HG03064 (cell line): ENCODE results near the gene ASTN2.

Experiments
- ATAC-seq: cut with Tn5 transposase; IDR thresholded peaks from one replicate; pipeline ENCODE4 v1.9.1; 2021; ENCODE audit warnings: low read depth; ENCODE audit not compliant: unreplicated experiment

The ASTN2 gene

DNA sequence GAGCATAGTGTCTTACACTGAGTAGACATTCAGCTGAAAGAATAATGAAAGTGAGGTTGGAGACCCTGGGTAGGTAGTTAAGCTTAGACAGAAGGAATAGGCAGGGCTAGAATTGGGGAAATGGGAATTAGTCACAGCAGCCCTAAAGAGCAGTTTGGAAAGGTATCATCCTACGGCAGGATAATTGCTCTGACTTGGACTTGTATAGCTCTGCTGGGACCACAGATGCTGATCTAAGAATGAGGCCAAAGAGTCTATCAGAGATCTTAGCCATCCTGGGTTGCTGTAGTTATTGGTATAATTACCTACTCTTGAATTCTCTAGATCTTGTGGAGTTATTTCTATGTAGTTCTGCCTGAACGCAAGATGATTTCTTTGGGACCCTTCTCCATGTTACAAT is 288.0 kb downstream of the ASTN2 start:
- no peak for ATAC-seq

DNA sequence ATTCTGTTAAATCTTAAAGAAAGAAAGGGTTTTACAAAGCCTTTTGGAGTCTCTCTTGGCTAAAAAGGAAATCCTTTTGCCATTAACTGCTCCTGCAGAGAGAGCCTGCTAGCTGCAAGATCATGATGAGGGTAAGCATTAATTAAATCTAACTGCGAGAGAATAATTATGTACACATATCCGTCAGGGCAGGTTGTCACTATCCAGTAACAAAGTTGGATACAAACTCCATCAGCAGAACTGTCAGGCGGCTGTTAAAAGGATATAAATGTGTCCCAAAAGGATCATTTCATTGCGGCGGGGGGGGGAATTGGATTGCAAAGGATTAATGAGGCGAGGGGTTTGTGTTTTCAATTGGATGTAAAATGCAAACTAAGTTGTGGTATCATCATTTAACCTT is 289.3 kb downstream of the ASTN2 start:
- ATAC-seq, result no peak

DNA sequence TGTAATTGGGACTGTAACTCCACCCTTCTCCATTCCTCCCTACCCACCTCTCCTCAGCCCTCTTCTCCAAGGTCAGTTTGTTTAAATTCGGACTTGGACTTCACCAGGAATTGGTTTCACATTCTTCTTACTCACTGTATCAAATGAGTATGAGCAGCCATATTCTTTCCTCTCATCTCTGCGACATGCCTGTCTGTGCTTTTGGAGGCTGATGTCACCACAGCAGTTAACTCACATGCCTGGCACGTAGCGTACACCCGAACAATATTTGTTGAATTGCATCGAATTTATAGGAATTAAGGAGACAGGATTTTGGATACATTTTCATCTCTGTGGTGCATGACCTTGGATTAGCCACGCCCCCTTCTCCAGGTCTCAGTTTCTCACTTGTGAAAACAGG is 291.1 kb downstream of the ASTN2 start:
- no peak for ATAC-seq

DNA sequence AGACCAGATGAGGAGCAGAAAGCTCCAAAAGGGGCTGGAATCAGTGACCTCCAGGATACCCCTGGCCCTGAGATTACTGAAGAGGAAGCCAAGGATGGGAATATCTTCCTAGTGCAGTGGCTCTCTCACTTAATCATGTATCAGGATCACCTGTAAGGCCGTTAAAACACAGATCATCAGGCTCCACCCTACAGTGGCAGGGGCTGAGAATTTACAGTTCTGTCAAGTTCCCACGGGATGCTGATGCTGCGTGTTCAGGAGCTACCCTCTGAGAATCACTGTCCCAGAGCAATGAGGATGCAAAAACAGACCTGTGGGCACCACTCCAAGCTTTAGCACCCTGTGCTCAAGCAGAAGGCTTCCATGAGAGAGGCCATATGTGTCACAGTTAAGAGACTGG is 291.9 kb downstream of the ASTN2 start:
- ATAC-seq, result no peak

DNA sequence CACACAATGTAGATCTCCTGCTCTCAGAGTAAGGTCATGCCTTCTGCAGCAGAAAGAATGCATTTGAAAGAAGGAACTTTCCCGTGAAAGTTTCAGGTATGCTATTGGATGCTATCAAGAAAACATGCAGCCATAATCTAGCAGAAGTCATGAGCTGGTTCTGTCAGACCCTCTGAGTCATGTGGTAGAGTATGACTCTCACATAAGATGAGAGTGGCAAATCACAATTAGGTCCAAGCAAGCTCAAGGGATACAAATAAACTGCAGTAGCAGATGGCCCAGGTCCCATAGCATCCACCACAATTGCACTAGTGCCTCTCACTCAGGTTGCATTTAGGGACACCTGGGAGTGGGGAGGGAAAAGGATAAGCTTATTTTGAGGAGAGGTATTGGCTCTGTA is 292.8 kb downstream of the ASTN2 start:
- no peak for ATAC-seq

DNA sequence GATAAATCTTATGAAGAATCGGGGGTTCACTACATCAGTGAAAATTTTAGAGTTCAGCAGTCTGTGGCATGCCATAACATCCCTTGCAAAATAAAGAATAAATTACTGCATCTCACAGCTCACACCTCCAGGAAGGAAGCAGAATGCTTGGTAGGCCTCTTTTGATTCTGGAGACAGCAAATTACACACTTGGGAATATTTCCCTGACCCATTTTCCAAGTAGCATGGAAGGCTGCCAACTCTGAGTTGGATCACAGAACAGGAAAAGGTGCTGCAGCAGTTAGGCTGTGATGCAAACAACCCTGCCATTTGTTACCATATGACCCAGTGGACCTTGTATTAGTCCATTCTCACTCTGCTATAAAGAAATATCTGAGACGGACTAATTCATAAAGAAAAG is 293.5 kb downstream of the ASTN2 start:
- no peak for ATAC-seq

DNA sequence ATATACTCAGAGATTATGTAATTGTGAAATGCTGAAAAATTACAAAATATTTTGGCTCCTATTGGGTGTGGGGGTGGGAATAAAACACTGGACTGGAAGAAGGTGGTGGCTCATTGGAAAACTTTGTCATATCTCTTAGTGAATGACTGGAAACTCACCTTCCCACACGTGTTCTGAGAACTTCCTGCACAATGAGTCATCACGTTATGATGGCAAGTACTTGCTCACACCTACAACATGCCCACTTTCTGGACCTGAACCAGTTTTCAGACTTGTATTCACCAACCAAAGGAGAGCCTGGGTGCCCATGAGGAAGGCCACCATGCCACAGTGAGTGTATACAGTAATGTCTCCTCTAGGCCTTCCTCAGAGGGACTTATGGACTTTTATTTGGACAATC is 294.8 kb downstream of the ASTN2 start:
- ATAC-seq, result no peak

DNA sequence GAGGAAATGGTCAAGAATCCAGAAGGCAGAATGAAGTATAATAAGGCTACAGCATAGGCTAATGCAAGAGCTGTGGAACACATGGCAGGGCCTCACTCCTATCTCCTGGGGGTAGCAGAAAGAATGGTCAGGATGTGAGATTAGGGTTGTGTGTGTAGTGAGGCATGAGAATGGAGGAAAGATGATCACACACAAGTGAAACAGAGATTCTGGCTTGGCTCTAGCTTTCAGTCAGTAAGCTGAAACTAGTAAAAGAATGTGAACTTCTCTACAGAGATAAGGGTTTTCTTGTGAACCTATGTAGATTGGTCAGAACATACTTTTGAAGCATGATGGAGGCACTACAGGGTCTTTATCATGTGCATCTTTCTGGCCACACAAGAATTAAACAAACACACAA is 298.8 kb downstream of the ASTN2 start:
- no peak for ATAC-seq

DNA sequence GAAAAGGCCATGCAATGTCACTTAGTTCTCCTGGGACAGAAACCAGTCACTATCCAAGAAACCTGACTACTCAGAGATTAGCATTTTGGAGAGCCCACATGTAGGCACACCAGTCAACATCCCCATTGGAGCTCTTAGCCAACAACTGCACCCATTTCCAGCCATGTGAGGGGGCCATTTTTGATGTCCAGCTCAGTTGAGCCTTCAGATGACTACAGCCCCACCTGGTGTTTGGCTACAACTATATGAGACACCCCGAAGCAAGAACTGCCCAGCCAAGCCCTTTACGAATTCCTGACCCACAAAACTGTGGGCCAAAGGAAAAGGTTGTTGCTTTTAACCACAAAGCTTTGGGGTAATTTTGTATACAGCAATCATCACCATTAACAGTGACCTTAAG is 300.1 kb downstream of the ASTN2 start:
- ATAC-seq, result no peak

DNA sequence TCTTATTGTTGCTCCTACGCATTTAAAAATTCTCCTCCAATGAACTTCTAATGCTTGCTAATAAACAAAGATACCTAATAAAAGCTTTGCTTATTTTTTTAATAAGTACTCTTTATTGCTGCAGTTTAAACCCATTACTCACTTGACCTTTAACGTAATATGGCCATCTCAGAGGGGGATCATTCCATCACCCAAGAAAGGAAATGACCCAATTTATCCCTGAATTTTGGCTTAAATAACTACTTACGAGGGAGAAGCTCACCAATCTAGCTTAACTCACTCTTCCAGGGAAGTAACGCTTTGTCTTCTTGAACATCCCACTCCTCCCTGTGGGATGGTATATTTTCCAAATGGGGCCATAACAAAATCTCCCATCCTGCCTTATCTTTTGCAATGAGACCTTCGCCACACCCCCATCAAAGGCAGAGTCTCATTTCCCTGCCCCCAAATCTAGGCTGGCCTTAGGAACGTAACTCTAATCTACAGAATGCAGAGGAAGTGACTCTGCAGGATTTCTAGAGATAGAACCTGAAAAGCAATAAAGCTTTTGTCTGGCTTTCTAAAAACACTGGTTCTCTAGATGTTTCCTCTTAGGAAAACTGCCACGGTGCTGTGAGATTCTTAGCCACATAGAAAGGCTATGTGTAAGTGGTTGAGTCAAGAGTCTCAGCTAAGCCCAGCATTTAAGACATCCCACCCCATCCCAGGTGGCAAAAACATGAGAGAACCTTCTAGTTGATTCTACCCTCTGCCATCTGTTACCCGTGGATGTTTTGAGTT is 310.0 kb downstream of the ASTN2 start:
- no peak for ATAC-seq

DNA sequence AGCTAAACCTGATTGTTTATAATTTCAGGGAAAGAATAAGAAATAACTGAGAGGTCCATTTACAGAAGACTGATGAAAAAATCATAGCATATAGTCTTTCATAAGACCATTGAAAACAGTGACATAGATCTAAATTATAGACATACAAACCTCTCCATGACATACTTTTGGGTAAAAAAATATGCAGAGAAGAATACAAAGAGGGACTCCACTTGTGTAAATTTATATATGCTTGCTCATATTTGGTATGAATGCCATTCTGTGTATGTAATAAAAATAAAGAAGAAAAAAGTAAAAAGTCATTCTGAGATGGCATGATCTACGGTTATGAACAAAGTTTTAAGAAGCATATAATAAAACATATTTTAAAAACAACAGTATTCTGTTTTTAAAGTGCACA is 310.7 kb downstream of the ASTN2 start:
- no peak for ATAC-seq

DNA sequence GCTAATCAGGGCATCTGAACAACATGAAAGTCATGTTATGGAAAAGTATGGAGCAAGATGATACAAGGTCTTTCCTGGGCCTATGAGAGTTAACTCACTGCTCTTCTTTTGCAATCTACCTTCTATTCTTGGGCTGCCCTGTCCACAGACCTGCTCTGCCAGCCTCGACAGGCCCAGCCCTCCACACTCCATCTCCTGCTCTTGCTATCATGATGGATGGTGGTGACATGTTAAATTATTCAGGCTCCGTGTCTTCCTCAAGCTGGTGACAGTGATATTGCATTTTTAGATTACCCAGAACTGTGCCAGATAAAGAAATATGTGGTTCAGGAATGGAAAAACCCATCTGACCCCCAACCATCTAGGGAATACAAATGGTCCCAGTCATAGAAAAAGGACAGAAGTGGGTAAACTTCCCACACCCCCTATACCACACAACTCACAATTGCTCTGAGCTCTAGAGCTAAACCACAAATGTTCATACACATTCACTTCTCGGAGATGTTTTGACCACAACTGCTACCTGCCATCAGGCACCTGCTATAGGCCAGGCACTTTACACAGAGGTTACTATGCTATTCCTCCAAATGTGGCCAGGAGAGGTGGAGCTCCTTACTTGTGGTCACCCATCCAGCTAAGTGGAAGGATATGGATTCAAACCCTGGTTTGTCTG is 311.3 kb downstream of the ASTN2 start:
- ATAC-seq, result no peak

DNA sequence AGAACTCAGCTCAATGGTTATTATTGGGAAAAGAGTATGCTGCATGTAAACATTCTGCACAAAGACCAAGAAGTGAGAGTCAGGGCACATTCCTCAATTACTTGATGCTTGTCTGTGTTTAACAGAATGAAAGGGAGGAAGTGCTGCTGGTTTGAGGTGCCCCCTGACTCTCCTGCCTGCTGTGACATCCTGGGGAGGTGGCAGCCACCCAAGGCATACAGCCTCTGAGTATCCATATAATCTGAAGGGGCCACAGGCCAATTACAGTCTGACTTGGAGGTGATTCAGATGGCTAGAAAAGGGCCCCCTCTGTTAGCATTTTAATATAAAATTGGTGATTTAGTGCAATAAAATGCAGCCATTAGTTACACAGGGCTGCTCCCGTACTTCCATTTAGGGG is 313.8 kb downstream of the ASTN2 start:
- no peak for ATAC-seq

DNA sequence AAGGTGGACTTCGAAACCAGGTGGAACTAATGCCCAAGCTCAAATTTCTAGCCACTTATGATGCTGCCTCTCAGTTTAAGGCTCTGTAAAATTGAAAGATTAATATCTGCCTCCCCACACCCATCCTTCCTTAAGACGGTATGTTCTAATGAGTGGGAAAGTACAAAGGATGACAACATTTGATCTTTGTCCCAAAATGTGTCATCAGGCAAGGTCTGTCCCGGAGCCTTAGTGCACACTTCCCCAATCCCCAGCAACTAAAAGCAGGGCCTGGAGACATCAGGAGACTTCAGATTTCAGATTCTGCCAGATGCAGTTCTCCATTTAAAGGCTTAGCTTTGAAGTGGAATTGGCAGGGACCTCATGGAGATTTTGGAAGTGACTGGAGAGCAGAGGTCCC is 316.5 kb downstream of the ASTN2 start:
- no peak for ATAC-seq

DNA sequence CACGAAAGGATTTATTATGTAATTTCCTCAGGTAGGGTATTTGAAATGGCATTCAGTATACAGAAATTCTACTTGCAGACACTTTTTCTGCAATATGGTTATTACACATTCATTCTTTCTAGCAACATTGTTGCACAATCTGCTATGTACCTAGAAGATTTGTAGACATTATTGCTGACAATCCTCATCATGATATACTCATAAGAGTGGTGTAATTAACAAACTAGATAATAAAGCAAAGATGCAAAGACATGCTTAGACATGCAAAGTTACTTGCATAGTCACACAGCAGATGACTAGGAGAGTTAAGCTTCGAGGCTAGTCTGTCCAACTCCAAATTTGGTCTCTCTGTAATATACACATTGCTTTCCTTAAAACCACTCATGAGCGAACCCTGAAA is 317.1 kb downstream of the ASTN2 start:
- ATAC-seq, result no peak

DNA sequence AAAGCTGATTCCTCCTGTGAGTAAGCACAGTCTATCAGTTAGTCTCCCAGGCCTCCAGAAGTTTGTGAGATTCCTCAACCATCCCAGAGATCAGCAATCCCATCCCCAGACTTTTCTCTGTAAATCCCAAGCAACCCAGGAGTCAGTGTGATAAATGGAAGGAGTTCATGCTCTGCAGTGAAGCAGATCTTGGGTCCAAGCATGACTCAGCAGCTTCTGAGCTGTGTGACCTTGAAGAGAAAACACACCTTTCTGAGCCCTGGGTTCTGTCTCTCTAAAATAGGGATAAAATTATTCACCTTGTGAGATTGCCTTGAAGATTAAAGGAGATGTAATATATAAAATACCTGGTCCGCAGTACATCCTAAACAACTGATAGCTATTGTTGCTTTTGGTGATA is 318.7 kb downstream of the ASTN2 start:
- no peak for ATAC-seq

DNA sequence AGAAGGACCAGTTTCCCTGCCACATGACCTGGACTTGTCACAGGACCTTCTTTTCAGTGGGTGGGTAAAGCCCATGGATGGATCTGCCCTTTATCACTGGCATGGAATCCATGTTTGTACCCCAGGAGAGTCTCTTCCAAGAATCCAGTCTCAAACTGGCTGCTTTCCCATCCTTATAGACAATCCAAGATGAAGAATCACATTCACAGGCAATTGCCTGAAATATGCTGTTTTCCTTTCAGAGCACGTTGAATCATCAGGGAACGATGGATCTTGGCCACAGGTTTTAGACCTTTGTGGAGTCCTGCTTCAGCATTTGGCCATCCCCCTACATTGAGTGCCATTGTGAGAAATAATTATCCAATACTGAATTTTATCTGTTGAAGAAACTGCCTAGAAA is 319.8 kb downstream of the ASTN2 start:
- ATAC-seq, result no peak

DNA sequence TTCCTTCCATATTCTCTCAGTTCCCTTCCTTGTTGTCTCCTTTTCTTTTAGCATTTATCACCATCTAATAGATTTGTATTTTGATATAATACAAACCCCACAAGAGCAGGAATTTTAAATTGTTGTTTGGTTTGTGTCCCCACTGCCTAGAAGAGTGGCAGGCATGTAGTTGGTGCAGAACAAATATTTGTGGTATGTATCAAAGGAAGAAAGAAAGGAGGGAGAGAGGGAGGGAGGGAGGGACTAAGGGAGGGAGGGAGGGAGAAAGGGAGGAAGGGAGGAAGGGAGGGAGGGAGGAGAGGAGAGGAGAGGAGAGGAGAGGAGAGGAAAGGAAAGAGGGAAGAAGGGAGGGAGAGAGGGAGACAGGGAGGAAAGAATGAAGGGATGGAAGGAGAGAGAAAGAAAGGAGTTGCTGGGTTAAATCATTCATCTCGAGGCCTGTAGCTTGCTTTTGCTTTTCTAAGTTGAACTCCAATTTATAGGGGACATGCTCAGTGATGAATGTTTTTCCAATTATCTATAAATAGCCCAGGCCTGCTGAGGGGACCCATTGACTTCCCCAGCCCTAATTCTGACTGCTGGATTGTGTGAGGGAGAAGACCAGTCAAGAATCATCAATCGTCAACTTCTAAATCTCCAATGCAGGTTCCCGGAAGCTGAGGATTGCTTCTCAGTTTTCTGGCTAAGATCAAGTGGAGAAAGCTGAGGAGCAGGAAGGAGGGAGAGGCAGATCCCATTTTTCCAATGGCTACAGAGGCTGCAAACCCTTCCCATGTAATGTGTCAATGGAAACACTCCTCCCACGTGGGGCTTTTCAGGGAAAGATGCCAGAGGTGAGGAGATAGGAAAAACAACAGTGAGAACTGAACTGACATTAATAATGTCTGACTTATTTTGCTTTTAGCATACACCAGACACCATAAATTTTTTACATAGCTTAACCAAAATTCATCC is 320.7 kb downstream of the ASTN2 start:
- no peak for ATAC-seq

DNA sequence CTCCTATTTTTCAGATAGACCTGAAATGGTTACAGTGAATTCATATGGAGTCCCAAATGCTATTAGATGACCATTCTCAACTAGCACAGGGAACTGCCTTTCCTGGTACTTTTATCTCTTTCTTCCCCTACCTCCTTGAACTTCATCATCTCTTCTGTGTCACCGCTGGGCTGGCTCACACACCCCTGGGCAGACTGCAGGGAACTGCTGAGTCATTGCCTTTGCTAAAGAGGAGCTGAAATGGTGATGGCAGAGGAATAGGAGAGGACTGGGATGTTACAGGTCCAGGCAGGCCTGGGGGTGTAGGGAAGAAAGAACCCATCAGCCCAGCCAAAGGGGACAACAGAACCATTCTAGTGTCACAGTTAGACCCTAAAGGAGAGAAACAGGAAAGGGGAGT is 322.3 kb downstream of the ASTN2 start:
- ATAC-seq, result no peak

DNA sequence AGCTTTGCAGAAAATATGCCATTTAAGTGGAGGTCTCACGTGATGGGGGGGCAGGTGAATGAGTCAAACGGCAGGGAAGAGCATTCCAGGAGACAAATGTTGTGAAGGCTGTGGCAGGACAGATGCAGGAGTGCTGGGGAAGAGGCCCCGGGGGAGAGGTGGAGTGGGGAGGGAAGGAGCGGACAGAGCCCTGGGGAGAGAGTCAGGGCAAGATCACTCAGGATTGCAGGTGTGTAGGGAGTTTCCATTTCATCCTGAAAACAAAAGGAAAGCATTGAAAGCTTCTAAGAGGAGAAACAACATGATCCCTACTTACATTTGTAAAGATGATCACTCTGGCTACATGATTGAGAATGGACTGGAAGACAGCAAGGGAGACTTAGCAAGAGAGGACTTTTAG is 323.3 kb downstream of the ASTN2 start:
- no peak for ATAC-seq

DNA sequence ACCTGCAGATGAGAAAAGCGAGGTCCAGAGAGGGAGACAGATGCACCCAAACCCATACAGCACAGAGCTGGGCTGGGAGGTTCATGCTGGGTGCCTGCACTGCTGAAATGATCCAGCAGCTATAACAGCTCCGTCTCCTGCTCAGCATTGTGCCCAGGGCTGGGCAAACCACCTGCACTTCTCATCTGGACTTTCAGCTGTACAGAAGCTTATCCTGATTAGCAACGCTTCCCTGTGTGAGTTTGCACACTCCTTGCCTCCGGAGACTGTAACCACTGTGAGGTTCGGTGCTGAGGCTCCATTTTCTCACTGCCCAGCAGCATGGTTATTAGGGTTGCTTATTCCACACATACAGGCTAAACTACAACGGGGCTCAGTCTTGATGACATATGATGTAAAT is 326.1 kb downstream of the ASTN2 start:
- ATAC-seq, result no peak
